RWPE2 (cell line): Measurements from ENCODE around the gene AIRE.
A peak's percentile ranks its signal among the peaks of the same experiment; 100 is the strongest.
"Not testable (repeated sequence)": the region's sequence is repeated elsewhere in the genome, so short reads cannot be mapped to it uniquely, and the experiment has no call there.

ENCODE experiments used
- ATAC-seq: fragments of 200-7000 bp; cut with Tn5 transposase; 3 replicates; pipeline ENCODE4 v1.9.1; 2021; ENCODE audit warnings: low read depth
- DNase-seq: peaks from one replicate; pipeline ENCODE4 v3.0.0-alpha.2; 2020; ENCODE audit warnings: low spot score
- H3K27ac ChIP-seq: fragments of 450-650 bp; 2 replicates; pipeline ENCODE4 v1.5.1; 2017; ENCODE audit warnings: mild to moderate bottlenecking; ENCODE audit not compliant: poor library complexity, severe bottlenecking
- H3K27me3 ChIP-seq: fragments of 250-450 bp; sonication (Bioruptor Pico); 2 replicates; pipeline ENCODE4 v1.5.1; 2021; ENCODE audit warnings: mild to moderate bottlenecking, moderate library complexity; ENCODE audit not compliant: insufficient read depth, poor library complexity, severe bottlenecking
- H3K36me3 ChIP-seq: fragments of 250-450 bp; sonication (Bioruptor Pico); 2 replicates; pipeline ENCODE4 v1.5.1; 2020; ENCODE audit warnings: low read depth, mild to moderate bottlenecking, moderate library complexity
- H3K4me1 ChIP-seq: fragments of 250-450 bp; sonication (Bioruptor Pico); 2 replicates; pipeline ENCODE4 v1.5.1; 2021; ENCODE audit warnings: mild to moderate bottlenecking, moderate library complexity; ENCODE audit not compliant: insufficient read depth, poor library complexity, severe bottlenecking
- H3K4me3 ChIP-seq: fragments of 250-450 bp; sonication (Bioruptor Pico); 2 replicates; pipeline ENCODE4 v1.5.1; 2021; ENCODE audit warnings: mild to moderate bottlenecking, moderate library complexity; ENCODE audit not compliant: severe bottlenecking
- H3K9me3 ChIP-seq: fragments of 250-450 bp; sonication (Bioruptor Pico); 2 replicates; pipeline ENCODE4 v1.5.1; 2021; ENCODE audit warnings: mild to moderate bottlenecking, moderate library complexity; ENCODE audit not compliant: severe bottlenecking
- TF ChIP-seq, protein P1 (sequence below): fragments of 450-650 bp; IDR thresholded peaks from one replicate; pipeline ENCODE4 v1.5.1; 2017; ENCODE audit warnings: mild to moderate bottlenecking, moderate library complexity; ENCODE audit not compliant: poor library complexity, severe bottlenecking

AIRE gene

DNA sequence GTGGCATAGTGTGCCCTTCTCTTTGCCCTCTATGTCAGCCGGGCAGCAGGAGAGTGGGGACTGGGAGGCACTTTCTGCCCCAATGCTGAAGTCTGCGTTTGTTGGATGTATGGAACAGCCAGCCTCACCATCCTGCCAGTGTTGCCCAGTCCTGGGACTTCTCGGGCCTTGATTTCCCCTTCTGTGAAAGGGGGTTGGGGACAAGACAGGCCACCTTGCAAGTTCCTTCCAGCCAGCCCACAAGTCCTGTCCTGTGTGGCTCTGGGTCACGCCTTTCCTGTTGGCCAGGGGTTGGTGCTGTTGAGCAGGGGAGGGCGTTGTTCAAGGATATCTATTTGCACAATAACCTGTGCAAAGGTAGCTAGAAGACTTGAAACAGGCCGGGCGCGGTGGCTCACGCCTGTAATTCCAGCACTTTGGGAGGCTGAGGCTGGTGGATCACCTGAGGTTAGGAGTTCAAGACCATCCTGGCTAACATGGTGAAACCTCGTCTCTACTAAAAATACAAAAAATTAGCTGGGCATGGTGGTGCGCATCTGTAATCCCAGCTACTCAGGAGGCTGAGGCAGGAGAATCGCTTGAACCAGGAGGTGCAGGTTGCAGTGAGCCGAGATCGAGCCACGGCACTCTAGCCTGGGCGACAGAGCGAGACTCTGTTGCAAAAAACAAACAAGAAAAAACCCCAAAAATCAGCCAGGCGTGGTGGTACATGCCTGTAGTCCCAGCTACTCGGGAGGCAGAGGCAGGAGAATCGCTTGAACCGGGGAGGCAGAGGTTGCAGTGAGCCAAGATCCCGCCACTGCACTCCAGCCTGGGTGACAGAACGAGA, 17.1 kb downstream of the AIRE start:
- not testable (repeated sequence) for DNase-seq, H3K27ac ChIP-seq, H3K27me3 ChIP-seq, H3K4me1 ChIP-seq, H3K9me3 ChIP-seq, ATAC-seq, H3K4me3 ChIP-seq
- peaks cover 16% of the 10 kb centered on the region for H3K36me3 ChIP-seq
- TF ChIP-seq, protein P1, sequence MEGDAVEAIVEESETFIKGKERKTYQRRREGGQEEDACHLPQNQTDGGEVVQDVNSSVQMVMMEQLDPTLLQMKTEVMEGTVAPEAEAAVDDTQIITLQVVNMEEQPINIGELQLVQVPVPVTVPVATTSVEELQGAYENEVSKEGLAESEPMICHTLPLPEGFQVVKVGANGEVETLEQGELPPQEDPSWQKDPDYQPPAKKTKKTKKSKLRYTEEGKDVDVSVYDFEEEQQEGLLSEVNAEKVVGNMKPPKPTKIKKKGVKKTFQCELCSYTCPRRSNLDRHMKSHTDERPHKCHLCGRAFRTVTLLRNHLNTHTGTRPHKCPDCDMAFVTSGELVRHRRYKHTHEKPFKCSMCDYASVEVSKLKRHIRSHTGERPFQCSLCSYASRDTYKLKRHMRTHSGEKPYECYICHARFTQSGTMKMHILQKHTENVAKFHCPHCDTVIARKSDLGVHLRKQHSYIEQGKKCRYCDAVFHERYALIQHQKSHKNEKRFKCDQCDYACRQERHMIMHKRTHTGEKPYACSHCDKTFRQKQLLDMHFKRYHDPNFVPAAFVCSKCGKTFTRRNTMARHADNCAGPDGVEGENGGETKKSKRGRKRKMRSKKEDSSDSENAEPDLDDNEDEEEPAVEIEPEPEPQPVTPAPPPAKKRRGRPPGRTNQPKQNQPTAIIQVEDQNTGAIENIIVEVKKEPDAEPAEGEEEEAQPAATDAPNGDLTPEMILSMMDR = peak; percentile 38

DNA sequence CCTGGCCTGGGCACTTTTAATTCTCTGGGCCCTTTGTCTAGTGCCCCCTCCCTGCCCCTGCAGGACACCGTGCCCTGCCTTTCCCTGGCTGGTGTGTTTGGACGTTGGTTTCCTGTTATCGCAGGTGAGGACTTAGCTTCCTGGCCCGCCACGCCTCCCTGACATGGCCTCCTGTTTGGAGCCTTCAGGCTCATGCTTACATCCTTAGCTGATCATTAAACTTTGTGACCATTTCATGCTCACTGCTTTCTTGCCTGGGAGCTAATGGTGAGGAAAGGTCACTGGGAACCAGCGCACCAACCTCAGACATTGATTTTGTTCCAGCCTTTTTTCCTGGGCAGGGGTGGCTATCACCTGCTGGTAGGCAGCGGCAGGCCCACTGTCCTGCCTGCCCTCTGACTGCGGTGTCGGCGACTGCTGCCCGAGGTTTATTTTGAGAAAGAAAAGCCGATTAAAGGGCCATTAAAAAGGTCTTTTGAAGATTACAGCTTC, 17.9 kb downstream of the AIRE start:
- no peak overlapping the region for H3K27ac ChIP-seq
- DNase-seq = no peak
- H3K4me1 ChIP-seq = peaks cover 3% of the 10 kb centered on the region
- H3K9me3 ChIP-seq = no peaks in the 10 kb centered on the region
- no peak for ATAC-seq
- H3K36me3 ChIP-seq = peaks cover 20% of the 10 kb centered on the region
- TF ChIP-seq, protein P1 = no peak
- H3K4me3 ChIP-seq = no peak overlapping the region
- H3K27me3 ChIP-seq = no peaks in the 10 kb centered on the region

DNA sequence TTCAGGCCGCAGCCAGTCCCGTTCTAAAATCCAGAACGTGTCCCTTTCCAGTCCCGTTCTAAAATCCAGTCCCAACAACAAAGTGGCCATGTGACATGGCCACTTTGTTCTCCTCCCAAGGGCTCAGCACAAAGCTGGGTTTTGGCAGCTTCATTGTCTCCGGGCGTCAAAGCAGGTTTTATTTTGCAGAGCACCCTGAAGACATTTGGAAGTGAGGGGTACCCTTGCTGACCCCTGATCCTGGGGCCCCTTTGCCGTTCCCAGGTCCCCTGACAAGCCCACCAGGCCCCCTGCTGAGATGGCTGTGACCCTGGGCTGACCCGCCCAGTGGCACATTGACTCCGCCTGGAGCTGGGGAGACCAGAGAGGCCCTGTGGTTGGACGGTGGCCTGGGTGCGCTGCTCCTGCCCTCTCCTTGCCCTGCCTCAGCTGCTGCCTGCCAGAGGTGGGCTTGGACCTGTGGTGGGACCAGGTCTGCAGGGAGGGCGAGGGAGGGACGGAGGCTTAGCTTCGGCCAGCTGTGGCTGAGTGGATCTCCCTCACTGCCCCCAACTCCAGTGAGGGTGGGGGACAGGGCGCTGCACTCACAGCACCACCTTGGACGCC, 18.4 kb downstream of the AIRE start:
- TF ChIP-seq, protein P1 = no peak
- no peaks in the 10 kb centered on the region for H3K9me3 ChIP-seq
- no peak for ATAC-seq
- no peak overlapping the region for H3K27ac ChIP-seq
- no peak for DNase-seq
- peaks cover 2% of the 10 kb centered on the region for H3K4me1 ChIP-seq
- H3K36me3 ChIP-seq = peaks cover 20% of the 10 kb centered on the region
- no peak overlapping the region for H3K4me3 ChIP-seq
- H3K27me3 ChIP-seq = no peaks in the 10 kb centered on the region

DNA sequence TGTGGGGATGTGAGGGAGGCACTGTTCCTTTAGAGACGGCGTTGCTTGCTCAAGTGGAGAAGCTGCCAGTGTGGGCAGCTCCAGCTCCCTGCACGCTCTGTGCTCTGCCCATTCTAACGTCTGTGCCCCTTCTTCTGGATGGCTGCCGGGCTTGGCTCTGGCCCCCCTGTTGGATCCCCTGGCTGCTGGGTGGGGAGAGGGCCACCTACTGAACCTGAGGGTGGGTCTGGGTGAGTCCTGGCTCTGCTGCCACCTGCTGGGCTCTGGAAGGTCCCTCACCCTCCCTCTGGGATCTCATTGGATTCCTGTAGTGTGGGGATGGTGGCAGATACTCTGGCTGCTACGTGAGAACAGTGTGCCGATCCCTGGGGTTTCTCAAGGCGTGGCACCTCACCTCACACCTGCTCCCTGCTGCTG, 19.2 kb downstream of the AIRE start:
- TF ChIP-seq, protein P1 = peak; percentile 56
- DNase-seq = no peak

DNA sequence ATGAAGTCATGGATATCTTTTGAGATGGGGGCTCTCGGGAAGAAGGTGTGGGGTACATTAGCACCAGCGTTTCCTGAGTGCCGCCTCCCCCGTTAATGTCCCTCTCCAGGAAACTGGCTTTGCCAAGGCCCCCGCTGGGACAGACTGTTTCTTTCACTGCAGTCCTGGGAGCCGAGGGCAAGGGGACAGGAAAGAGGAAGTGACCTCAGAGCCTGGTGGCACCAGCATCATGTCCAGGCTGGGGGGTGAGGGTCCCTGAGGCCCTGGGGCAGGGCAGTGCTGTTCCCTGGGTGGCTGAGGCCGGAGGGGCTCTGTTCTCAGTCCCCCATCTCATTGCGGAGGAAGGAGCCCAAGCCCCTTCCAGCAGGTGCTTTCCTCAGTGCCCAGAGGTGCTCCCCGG, 20.0 kb downstream of the AIRE start:
- Histone ChIP-seq H3K27ac (no peak overlapping the region), H3K4me3 (no peak overlapping the region), H3K36me3 (peaks cover 20% of the 10 kb centered on the region), H3K9me3 (no peaks in the 10 kb centered on the region), H3K4me1 (no peaks in the 10 kb centered on the region), H3K27me3 (no peaks in the 10 kb centered on the region)
- ATAC-seq = no peak
- no peak for DNase-seq
- TF ChIP-seq, protein P1 = no peak

More for the DNA sequence above, 19.2 kb downstream of the AIRE start:
- no peak overlapping the region for H3K4me3 ChIP-seq
- peaks cover 20% of the 10 kb centered on the region for H3K36me3 ChIP-seq
- no peaks in the 10 kb centered on the region for H3K27me3 ChIP-seq
- H3K9me3 ChIP-seq = no peaks in the 10 kb centered on the region
- ATAC-seq = peak; percentile 50
- H3K4me1 ChIP-seq = no peaks in the 10 kb centered on the region
- no peak overlapping the region for H3K27ac ChIP-seq
